Effector CD4-positive, alpha-beta T cell (primary cell): ENCODE measurements around the gene RIN2.
"Not testable (repeated sequence)": the region's sequence is repeated elsewhere in the genome, so short reads cannot be mapped to it uniquely, and the experiment has no call there.

Source experiments
- DNase-seq: peaks from one replicate; pipeline ENCODE4 v3.0.0-alpha.2; 2020

The RIN2 gene

DNA sequence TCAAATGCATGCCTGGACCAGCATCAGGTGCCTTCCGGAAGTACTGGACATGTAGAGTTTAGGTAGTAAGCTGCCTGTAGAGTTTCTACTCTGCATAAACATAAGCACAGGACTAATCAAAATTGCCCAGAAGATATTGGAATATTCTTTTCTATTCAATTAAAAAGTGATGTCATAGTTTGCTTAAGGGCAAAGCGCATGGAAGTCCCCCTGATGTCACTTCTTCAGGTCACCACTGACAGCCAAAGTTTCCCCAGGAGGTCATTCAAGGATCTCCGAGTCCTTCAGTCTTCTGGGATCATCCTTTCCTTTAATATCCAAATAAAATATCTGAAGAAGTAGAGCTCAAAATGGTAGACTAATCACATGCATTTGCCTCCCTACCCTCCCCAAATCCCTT is 17.5 kb upstream of the RIN2 start:
- no peak for DNase-seq

DNA sequence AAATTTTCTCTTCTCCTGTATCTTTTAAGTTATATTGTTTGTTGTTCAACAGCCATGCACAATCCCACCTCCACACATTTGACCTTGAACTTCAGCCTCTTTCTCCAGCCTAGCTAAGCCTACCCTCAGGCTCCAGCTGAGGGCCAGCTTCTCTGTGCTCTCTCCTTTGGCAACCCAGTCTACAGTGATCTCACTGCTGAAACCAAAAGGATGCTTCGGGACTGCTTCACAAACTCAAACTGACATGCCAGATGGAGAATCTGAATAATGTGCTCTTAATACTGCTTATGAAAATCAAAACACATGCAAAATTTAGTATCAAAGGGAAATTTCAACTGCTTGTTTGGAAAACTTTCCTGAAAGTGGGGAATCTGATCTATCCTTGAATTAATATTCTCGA is 16.1 kb upstream of the RIN2 start:
- DNase-seq: no peak

DNA sequence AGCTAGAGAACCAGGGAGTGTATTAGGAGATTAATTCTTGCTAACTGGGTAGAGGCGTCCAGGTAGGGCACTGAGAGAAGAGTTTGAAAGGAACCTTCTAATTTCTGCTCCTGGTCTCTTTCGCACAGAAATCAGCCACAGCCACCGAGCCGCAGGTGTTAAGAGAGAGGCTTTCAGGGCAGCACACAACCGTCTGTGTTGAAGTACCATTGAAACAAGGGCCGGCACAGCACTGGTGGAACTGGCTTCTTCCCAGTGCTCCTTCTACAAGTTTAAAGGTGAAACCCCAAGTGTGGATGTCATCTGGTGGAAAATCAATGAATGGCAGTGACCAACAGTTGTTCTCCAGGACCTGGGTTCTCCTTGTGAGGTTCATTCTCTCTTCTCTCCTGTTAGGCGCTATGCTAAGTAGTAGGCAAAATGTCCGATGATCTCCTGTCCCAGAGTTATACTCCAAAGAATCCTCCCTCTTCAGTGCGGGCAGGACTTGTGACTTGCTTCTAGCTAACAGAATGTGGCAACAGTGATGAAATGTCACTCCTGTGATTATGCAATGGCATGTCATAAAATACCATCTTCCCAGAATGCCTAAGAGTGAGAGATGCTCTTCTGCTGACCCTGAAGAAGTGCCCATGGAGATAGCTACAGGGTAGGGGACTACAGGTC is 15.0 kb upstream of the RIN2 start:
- DNase-seq: no peak

DNA sequence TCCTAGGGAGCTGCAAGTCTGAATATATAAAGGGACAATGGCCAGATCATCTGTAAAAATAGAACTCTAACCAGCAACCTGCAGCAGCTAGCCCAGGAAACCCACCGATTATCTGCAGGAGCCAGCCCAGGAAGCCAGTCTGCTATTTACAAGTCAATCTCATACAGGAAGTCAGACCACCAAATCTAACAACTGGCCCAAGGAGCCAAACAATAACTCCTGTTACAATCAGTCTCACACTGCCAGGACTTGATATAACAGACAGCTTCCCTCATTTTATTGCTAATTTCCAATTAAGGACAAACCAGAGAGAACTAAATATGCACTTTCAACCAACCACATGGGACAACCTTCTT is 14.4 kb upstream of the RIN2 start:
- DNase-seq: no peak

DNA sequence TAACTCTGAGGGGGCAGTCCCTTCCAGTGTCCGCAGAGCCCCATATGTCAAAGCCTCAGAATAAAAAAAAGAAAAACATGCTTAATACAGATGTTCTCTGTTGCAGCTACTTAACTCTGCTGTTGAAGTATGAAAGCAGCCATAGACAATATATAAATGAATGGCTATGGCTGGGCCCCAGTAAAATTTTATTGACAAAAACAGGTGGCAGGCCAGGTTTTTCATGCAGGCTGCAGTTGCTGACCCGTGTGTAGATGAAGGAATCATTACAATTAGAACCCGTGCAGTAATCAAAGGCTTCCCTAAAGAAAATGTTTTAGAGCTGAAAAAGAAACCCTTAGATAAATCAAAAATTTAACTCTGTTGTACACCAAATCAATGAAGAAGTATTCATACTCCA is 13.0 kb upstream of the RIN2 start:
- no peak for DNase-seq

DNA sequence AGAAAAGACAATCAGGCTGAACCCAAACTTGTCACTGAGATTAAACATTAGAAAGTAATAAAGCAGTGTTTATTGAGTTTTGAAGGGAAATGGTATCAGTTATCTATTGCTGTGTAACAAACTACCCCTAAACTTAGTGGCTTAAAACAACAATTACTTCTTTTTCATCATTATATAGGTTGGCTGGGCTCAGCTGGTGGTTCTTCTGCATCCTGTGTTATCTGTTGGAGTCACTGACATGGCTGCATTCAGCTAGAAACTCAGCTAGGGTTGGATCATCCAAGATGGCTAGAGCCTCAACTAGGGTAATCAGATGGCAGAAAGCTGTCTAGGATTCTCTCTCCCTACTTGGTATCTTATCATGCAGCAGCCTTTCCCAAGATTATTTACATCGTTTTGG is 12.5 kb upstream of the RIN2 start:
- no peak for DNase-seq

DNA sequence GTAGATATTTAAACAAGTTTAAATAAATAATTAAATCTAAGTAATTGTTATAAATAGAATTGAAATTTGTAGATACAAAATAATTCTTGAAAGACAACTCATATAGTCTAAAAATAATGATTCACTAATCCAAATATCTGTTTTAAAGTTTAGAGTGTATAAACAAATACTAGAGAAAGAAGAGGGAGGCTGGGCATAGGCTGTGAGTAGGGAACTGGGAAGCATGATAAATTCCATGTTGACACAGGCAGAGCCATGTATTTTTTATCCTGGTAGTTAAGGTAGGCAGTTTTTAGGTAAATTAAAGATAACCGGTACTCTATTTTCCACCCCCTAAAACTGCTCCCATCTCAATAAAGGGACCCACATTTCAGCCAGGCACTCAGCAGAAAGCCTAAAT is 11.7 kb upstream of the RIN2 start:
- no peak for DNase-seq

DNA sequence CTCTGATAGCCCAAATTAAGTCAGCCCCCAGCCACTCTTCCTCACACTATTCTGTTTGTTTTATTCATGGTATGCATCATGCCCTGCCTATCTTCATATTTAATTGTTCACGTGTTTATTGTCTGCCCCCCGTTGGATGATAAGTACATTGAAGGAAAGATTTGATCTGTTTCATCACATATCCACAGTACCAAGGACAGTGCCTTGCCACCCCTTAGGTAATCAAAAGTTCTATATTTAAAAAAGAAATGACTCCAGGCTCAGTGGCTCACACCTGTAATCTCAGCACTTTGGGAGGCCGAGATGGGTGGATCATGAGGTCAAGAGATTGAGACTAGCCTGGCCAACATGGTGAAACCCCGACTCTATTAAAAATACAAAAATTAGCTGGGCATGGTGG is 10.2 kb upstream of the RIN2 start:
- DNase-seq: no peak

DNA sequence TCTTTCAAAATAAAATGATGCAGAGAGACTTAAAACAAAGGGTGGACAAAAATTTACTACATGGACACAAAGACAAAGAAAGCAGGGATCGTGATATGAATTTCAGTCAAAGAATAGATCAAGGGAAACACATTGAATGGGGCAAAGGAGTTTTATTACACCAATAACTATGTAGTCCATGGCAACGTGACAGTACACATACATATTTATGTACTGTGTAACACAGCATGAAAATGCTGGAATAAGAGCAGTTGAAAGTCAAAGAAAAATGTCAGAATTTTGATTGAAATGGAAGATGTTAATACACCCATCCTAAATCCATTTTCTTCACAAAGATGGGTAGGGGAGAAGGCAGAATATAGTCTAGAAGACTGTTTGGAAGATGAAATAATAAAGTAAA is 9.4 kb upstream of the RIN2 start:
- no peak for DNase-seq

DNA sequence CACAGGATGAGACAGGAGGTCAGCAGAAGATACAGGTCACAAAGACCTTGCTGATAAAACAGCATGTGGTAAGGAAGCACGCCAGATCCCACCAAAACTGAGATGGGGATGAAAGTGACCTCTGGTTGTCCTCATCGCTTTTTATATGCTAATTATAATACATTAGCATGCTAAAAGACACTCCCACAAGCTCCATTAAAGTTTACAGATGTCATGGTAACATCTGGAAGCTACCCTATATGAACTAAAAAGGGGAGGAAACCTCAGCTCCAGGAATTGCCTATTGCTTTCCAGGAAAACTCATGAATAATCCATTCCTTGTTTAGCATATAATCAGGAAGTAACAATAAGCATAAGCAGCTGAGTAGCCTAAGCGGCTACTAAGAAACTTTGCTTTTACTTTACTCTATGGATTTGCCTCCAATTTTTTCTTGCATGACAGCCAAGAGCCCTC is 8.4 kb upstream of the RIN2 start:
- DNase-seq: no peak

DNA sequence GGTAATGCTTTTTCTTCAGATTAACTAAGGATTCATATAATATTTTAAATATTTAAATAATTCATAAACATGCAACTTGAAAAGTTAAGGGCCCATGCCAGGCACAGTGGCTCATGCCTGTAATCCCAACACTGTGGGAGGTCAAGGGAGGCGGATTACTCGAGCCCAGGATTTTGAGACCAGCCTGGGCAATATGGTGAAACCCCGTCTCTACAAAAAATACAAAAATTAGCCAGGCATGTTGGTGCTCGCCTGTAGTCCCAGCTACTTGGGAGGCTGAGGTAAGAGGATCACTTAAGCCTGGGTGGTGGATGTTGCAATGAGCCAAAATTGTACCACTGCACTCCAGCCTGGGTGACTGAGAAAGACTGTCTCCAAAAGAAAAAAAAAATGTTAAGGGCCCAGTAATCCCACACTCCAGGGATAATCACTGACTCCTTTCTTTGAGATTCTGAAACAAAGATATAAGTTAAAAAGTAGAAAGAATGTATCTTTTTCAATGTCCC is 7.9 kb upstream of the RIN2 start:
- DNase-seq: no peak

DNA sequence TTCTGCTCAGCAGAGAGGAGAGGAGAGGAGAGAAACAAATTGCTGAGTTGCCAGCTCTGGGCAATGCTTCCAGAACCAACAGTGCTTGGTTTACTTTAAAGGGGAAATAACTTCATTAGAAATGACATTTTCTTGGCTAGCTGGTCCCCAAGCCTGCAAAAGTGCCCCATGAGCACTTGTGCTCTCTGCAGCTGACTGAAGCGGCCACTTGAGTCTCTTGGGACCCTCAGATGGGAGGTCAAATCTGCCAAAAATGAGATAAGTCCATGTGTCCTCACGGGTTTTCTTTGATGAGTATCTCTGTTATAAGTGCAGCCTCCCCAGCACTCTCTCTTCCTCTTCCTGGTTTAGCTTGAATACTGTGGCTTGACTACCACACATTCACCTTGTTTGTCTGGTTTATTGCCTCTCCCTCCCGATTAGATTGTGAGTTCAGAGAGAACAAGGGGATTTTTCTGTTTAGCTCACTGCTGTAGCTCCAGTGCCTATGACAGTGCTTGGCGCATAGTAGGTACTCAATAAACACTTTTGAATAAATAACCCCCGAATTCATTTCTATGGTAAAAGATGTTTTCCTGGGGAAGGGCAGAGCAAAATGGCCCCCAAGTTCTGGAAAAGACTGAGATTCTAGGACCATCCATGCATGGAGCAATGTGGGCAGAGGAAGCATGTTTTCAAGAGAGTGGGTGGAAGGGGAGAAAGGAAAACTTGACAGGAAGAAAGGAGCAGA is 7.0 kb upstream of the RIN2 start:
- no peak for DNase-seq

DNA sequence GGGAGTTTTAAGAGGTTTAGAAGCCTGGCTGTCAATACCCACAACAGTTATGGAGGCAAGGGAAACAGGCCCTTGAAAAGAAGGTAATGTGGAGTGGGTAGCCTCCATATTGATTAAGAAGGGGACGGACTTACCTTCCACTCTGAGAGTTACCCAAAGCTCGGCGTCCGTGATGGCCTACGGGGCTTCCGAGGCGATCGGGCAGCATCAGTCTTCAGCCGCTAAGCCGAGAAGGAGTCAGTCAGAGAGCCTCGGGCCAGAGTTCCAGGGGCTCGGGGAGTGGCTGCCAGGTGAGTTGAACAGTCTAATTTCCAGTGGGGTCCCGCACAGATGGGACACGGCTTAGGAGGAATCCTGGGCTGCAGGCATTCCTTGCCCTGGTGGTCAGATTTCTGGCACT is 3.9 kb upstream of the RIN2 start:
- not testable (repeated sequence) for DNase-seq

DNA sequence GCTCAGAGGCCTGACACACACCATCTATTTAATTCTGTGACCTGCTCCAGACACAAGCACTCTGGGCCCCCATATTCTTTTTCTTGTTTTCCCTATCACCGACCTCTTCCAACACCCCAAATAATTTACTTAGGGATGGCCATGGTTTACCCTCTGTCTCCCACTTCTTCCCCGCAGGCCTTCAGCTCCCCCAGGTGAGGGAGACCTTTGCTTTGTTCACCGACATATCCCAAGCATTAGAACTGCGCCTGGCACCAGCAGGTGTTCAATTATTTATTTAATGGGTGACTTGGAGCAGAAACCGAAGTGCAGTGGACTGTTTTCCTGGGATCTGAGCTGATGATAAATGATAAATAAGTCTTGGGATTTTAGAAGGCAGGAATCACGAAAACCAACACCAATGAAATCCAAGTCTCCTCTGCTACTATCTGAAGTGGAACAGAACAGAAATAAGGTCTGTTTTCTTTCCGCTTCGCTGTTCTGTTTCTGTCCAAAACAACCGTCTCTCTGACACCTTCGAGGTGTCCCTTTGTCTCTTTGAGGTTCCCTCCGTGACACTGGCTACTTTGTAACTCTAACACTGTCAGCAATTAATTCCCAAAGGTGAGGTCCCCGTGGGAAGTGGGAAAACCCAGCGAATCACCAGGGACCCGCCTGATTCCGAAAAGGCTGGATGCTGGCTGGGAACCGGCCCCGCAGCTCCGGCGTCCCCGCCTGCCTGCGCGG is 1.1 kb upstream of the RIN2 start:
- no peak for DNase-seq

DNA sequence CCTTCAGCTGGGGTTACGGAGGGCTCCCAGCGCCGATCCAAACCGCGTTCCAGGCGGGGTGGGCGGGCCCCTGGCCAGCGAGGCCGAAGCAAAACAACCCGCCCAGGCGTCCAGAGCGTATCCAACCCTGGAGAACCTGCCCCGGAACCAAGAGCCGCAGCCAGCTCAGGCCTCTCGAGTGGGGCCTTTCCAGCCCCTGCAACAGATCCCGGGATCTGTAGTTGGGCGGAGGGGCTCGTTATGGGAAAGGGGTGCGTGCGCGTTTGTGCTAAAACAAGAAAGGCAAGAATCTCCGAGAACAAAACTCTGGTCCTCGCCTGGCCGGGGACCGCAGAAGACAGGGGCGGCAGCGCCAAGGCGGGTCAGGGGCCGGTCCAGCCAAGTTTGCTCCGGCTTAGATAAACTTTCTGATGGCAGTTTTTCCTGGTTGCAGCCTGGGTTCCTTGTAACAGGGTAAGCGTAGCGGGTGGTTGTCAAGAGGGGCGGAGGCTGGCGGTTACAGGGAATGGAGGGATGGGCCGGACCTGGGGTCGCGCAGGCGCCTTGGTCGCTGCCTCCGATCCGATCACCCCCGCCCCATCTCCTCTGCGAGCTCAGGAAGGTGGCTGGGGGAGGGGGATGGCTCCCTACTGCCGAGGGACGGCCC is 448 bp upstream of the RIN2 start:
- DNase-seq: no peak

DNA sequence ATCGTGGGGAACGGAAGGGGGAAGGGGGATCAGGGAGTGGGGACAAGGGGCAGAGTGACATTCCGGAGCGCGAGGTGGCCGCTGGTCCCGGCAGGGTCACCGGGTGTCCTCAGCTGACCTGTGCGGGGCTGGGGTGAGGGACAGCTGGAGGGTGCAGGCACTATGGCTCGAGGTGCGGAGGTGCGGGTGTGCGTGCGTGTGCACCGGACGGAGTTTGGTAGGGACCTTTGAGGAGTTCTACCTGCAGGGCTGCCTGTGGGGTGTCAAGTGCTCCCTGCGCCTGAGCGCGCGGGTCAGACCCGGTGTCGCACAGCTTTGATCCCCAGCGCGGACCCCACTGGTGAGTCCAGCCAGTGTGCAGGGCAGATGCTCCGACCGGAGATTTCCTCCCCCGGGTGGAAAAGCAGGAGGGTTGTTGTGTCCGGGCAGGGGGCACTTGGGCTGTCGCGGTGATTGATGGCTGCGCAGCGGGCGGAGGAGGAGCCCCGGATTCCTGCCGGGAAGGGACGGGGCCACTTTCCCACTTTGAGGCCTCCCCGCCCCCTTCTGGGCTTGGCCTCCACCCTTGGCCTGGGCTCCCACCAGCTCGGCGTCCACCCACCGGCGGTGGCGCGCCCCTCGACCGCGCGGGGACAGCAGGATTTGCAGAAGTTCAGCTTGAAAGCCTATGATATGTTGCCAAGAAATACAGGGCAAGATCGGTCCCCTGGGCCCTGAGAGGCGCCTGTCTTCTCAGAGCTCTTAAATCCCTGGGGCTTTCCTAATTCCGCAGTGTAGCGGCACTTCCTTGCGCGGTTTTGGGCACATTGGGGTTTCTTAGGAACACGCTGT is 658 bp downstream of the RIN2 start:
- no peak for DNase-seq

DNA sequence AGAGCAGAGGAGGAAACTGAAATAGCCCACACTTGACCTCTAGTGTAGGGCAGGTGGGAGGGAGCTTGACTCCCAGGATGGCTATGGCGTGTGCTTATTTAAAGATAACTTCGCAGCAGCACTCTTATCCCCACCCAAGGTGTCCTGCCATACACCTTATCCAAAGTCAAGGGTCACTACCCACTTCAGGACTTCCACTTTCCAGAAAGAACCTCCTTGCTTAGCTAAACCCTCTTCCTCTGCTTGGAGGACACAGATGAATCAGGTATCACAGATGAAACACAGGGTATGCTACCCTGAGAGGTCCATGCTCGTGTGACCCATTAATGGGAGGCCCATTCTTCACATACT is 2.3 kb downstream of the RIN2 start:
- no peak for DNase-seq

DNA sequence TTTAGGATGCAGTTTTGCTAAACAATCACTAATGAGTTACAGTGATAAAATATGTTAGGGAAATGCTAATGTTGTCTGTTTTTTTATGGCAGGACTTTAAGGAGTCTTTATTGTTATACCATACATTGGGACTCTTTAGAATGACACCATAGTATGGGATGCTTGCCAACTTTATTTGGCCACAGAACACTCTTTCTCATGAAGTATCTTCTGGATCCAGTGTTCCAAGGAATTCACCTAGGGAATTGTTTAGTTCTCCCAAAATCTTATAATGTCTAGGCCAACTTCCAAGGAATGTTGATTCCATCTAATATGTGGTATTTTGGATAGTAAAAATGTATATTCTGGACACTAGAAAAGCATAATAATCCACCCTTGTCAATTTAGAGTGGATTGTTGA is 3.3 kb downstream of the RIN2 start:
- no peak for DNase-seq

DNA sequence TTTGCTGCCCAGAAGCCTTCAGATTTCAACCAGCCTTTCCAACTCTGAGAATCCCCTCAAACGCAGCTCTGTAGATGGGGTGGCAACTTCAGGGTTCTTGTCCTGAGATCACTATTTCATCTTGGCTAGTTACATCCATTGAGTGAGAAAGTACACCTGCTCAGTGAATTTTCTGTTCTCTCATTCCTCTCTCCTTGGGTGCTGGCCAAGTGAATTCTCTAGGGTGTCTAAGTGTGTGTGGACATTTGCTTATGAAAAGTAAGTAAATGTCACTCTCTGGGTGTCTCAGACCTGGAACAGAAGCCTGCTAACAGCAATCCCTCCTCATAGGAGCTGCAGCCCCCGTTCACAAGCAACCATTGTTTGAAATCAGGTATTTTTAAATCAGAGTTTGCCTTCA is 3.8 kb downstream of the RIN2 start:
- DNase-seq: no peak

DNA sequence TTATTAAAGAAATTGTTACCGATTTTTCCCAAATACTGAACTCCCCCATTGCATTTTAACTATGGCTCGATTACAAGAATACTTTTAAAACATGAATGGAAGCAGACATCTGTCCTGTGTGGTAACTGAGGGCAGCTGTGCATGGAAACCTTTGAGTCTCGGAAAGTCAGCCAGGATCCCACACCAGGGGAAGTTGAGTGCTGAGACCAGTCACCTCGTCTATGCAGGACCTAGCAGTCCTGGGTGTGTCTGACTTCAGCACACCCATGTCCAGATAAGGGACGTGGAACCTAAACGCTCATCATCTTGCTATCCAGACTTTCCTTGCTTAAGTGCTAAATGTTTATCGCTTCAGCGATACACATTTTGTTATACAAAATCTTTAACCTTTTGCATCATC is 6.1 kb downstream of the RIN2 start:
- DNase-seq: no peak

DNA sequence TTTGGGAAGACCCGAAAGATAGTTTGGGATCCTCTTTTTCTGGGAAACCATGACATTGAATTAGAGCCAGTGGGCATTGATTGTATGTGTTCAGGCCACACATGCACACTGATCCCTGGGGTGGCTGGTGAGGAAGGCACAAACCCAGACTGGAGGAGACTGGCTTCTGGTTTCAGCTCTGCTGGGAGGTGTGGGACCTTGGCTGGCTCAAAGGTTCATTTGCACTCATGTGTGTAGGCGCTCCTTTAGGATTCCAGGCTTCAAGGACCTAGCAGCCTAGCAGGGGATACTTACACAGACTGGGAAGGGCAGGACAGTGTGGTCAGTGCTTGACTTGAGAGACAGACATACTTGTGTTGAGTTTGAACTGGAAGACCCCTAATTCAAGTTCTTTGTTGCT is 7.2 kb downstream of the RIN2 start:
- DNase-seq: no peak

DNA sequence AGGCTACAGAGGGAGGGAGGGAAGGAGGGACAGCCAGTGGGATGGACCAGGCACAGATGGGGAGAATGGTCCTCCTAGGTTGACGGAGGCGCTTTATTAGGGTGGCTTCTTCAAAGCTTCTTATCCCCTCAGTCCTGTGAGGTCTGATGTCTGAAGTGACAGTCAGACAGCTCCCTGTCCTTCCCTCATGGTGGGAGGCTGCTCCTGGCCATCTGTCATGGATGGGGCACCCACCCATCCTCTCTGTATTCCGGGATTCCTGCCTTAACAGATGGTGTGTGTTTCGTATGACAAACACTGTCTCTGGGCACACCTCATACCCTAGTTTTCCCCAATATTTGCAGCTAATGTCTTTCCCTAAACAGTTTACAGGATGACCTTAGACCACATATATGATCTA is 7.9 kb downstream of the RIN2 start:
- no peak for DNase-seq

DNA sequence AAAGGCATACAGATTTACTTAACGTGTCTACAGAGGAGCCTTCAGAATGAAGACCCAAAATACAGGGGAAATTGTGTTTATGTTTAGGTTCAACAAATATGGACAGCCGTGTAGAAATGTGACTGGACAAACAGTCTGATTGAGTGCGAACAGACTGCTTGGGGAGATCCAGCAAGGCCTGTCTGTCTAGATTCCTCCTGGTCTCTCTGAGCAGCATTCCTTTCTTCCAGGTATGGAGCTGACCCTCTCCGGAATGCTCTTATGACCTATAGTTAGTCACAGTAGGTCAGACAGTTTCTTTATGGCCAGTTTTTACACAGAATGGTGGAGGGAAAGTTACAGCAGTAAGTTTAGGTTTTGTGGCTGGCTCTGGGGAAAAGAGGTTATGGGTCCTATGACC is 9.0 kb downstream of the RIN2 start:
- DNase-seq: no peak
